Renal cortical epithelial cell (primary cell): ENCODE measurements around the gene HSF4. TPM values are rescaled to one million over a fixed set of nuclear protein-coding genes. Genes with fewer than 3 reads are reported as not detected.
"Not testable (repeated sequence)": the region's sequence is repeated elsewhere in the genome, so short reads cannot be mapped to it uniquely, and the experiment has no call there.

Experiments
- DNase-seq: peaks from one replicate; pipeline ENCODE4 v3.0.0-alpha.2; 2011; ENCODE audit warnings: low read depth
- total RNA-seq: library from RNA; depleted of rRNA; stranded (reverse); fragments of >200 nt; gene quantifications from 2 replicates; pipeline ENCODE4 v1.2.3, GENCODE V29; 2014

HSF4 gene, protein sequence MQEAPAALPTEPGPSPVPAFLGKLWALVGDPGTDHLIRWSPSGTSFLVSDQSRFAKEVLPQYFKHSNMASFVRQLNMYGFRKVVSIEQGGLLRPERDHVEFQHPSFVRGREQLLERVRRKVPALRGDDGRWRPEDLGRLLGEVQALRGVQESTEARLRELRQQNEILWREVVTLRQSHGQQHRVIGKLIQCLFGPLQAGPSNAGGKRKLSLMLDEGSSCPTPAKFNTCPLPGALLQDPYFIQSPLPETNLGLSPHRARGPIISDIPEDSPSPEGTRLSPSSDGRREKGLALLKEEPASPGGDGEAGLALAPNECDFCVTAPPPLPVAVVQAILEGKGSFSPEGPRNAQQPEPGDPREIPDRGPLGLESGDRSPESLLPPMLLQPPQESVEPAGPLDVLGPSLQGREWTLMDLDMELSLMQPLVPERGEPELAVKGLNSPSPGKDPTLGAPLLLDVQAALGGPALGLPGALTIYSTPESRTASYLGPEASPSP
- total RNA-seq, result 5.7 and 12.5 TPM in 2 replicates

DNA sequence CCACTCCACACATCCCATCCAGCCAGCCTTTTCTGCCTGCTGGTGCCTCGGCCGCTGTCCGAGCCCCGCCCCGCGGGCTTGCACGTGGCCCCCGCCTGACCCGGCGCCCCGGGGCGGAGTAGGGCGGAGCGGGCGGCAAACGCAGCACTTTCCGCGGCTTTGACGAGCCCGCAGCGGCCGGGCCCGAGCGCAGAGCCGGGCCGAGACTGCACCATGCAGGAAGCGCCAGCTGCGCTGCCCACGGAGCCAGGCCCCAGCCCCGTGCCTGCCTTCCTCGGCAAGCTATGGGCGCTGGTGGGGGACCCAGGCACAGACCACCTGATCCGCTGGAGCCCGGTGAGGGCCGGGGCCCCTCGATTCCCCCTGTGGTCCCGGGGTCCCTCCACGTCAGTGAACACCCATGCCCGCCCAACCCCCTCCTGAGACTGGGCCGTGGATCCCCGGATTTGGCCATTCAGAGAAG, at the start of gene HSF4:
HSF4 (plus strand) TSS at position 147 of the 463 bp plus-strand sequence; CDS start at position 214, 67 bp downstream.
- no peak for DNase-seq

GRCh38 chr16:67114793-67115192, 49.8 kb upstream of the HSF4 start:
- DNase-seq, result no peak

GRCh38 chr16:67115639-67116038, 48.9 kb upstream of the HSF4 start:
- peak; percentile 94 for DNase-seq

DNA sequence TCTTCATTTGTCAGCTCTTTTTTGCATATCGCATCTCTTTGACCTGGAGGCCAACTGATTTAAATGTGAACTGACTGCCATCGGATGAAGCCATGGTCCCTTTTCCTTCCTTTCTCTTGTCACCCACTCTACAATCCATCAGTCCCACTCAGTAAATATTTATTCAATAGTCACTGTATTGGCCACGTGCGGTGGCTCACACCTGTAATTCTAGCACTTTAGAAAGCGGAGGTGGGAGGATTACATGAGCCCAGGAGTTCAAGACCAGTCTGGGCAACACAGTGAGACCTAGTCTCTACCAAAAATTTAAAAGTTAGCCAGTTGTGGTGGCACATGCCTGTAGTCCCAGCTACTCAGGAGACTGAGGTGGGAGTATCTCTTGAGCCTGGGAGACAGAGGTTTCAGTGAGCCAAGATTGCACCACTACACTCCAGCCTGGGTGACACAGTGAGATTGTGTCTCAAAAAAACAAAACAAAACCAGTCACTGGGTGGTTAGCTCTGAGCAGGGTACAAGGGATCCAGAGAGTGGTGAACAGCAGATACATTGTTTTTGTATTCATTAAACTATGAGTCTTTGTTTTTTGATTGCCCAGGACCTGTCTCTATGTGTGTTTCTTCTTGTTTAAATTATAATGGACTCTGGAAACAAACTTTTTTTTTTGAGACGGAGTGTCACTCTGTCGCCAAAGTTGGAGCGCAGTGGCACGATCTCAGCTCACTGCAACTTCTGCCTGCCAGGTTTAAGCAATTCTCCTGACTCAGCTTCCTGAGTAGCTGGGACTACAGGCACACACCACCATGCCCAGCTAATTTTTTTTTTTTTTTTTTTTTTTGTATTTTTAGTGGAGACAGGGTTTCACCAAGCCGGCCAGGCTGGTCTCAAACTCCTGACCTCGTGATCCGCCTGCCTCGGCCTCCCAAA, 47.9 kb upstream of the HSF4 start:
- DNase-seq, result no peak

GRCh38 chr16:67117716-67118115, 46.8 kb upstream of the HSF4 start:
- no peak for DNase-seq

DNA sequence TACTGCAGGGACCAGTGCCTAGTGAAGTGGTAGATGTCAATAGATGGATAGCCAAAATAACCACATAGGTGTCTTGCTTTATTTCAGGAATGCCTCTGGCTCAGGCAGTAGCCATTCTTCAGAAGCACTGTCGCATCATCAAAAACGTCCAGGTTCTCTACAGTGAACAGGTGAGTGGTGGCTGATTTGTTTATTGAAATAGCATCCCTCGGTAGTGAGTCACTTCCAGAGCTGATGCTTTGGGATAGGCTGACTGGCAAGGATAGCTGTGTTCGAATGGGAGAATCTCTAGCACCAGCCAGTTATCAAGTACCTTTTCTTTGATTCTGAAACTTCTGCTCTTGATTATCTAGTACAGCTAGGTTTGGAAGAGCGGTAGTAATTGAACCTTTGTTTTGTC, 44.5 kb upstream of the HSF4 start:
- DNase-seq, result no peak

DNA sequence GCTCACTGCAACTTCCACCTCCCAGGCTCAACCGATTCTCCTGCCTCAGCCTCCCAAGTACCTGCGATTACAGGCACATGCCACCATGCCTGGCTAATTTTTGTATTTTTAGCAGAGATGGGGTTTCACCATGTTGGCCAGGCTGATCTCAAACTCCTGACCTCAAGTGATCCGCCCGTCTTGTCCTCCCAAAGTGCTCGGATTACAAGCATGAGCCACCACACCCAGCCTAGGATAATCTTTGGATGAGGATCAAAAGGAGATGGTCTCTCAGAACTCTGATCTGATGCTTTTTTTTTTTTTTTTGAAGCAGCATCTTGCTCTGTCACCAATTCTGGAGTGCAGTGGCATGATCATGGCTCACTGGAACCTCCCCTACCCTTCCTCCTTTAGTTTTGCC, 41.7 kb upstream of the HSF4 start:
- not testable (repeated sequence) for DNase-seq

DNA sequence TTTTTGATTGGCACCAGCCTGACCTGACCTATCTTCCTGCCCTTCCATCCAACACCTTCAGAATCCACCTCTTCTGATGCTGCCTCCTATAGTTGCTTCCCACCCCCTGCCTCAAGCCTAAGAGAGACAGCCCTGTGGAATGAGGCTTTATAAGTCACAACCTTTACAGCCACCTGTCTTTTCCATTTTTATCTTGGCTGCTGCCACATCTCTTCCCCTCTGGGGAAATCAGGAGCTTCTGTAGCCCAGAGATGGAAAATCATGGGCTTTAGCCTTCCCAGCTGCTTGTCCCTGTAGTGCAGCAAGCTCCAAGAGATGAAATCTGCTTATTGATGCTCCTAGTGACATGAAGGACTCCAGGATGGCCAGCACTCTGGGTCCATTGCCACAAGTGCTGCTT, 36.1 kb upstream of the HSF4 start:
- no peak for DNase-seq

GRCh38 chr16:67128887-67129286, 35.7 kb upstream of the HSF4 start:
- DNase-seq, result no peak

DNA sequence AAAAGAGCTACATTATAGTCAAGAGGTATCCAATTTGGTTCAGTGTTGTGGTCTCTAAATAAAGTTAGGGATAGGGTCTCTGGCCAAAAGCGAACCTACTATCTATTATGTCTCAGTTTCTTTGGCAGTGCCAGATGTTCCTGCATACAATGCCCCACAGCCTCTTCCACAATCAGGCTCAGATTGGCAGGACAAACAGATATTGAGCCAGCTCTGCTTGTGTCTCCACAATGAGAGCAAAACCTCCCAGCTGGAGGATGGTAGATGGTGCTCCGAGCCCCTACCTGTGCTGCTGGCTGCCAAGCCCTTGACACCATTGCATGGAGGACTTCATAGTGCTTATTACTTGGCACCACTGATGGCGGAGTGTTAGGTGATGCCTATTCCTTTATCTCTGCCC, 35.1 kb upstream of the HSF4 start:
- DNase-seq, result no peak

DNA sequence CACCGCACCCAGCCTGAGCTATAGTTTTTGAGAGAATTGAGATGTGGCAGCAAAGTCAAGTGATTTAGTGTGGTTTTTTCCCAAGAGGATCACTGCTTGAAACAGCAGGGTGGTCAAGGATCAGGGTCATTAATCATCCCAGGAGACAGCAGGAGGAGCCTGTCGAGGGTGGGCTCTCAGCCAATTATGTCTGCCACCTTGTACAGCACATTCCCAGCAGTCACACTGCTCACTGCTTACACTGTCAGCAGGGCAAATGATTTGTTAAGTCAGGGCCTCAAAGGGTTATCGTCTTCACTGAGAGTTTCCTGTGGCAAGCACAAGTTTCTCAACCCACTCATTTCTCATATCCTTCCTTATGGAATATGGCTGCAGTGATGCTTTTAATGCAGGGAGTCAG, 26.9 kb upstream of the HSF4 start:
- peak; percentile 50 for DNase-seq

GRCh38 chr16:67141391-67141790, 23.2 kb upstream of the HSF4 start:
- no peak for DNase-seq

DNA sequence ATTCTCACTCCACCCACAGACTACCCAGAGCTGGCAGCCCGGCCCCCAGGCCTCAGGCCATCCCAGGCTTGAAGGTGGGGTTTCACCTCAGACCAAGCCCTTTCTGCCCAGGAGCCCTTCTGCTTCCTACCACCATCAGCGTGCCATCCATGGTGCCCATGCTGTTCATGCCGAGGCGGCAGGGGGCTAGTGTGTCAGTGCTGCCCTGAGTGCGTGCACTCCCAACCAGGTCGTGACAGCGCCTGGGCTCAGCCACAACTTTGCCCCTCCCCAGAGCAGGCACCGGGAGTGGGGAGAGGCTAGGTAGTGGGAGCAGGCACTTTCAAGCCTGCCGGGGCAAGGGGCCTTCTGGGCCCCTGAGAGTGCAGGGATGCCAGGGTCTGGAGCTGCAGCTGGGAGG, 22.2 kb upstream of the HSF4 start:
- DNase-seq, result no peak

GRCh38 chr16:67144943-67145342, 19.6 kb upstream of the HSF4 start:
- no peak for DNase-seq

DNA sequence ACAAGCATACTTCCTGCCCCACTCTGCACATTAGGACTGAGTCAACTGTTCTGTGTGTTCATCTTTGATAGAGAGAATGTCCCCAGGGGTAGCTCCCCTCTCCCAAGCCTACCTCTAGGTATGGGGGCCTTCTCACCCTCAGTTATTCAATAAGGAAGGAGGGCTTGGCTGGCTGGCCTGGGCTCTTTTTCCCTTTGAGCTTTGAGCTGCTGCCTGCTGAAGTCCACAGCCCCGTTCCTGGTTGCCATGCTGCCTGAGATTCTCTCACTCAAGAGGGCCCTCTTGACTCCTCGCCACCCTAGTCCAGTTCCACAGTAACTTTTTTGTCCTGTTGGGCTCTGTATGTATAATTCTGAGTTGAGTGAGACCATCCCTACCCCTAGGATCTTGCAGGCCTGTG, 18.8 kb upstream of the HSF4 start:
- no peak for DNase-seq

DNA sequence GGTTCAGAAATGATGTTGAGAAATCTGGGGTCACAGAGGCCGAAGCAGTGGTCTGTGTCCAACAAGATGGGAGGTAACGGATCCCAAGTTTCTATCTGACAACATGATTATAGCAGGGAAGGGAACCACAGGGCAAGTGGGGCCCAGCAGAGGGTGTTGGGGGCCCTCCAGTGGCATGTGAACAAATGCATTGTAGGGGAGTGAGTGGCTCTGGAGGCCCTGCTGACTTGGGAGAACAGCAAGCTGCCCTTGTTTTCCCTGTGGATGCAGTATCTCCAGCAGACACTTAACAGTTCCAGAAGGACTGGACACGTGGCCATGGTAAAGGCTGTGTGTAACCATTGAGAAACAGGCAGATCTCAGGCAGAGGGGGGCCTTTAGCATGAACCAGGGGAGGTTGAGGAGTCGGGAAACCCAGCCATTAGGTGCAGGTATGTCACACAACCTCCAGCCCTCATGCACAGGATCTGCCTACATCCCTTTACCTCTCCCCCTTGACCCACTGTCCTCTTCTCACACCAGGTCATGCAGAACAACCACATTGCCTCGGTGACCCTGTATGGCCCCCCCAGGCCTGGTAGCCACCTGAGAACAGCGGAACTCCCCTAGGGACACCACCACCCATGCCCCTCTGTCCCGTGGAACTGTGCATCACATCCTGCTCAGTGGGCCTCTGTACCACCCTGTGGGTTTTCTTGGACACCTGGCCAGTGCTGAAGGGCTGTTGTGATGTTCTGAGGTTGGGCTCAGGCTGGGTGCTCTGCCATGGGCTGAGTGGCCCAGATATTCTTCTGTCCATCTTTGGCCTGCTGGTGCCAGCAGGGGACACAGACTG, 17.8 kb upstream of the HSF4 start:
- DNase-seq, result no peak

- DNase-seq, result no peak
These were observed 17.0 kb upstream of the HSF4 start for GRCh38 chr16:67147437-67148140.

DNA sequence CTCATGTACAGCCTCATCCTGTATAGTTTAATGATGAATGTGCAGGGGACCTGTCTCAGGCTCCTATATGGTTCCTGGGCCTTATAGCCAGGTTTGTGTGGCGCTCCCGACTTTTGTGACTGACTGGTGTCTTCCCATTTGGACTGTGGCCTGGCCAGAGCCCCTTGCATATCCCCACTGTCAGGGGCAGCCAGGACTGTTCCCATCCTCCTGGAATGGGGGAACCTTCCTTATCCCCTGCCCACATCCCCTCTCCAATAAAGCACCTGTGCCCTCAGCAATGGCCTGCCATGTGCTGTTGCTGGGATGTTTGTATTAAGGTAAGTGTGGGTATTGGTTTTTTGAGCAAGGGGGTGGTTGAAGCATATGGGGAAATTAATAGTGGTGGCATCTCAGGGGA, 16.3 kb upstream of the HSF4 start:
- DNase-seq, result no peak

GRCh38 chr16:67148656-67149275, 15.8 kb upstream of the HSF4 start:
- no peak for DNase-seq

DNA sequence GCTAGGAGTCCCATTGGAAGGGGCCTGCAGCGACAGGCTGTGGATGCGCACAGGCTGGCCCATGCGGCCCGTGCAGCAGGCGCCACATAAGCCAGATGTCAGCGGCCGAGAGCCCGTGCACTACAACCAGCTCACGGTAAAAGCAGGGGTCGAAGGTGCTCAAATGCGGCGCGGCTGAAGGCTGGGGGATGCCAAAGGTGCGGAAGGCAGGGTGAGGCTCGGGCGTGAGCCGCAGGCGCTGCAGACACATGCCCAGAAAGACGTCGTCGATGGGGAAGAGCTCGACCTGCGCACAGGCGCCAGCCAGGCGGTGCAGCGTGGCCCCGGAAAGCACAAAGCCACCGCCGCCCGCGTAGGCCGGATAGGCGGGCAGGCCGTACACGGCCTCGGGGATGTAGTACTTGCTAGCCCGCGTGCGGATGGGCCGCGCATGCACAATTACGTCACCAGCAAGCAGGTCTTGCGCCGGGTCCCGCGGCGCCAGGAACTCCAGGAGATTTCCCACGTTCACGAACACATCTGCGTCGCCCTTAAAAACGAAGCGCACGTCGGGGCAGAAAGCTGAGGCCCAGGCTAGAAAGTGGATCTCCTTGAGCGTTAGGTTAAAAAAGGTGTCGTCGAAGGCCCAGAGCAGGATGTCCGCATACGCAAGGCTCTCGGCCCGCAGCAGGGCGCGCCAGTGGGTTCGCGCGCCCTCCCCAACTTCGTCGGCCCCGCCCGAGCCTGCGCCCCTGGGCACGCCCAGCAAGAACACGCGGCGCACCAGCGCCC, 15.1 kb upstream of the HSF4 start:
- DNase-seq, result no peak
